Measurements from ENCODE around the gene MEX3D. TPM values are rescaled to one million over a fixed set of nuclear protein-coding genes. Genes with fewer than 3 reads are reported as not detected.

Gene MEX3D
- total RNA-seq, 1 experiment from 2014 or later, result 70.4 TPM

DNA sequence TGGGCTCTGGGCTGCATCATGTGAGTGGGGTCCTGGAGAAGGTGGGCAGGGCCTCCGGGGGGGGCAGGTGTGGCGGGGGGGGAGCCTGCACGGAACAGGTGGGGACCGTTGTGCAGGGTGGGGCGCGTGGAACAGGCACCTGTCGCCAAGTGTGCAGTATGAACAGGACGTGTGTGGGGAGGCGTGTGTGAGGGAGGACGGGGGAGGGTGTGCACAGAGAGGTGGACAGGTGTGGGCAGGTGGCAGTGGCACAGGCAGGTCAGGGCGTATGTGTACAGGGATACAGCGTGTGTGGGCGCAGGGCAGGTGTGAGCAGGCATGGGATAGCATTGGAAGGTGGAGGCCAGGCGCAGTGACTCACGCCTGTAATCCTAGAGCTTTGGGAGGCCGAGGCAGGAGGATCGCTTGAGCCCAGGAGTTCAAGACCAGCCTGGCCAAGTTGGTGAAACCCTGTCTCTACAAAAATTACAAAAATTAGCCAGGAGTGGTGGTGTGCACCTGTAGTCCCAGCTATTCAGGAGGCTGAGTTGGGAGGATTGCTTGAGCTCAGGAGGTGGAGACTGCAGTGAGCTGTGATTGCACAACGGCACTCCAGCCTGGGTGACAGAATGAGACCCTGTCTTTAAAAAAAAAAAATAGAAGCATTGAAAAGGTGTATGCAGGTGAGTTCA lies 41.0 kb downstream of the MEX3D start:
- no peak overlapping the region for H2BK15ac ChIP-seq (ENCODE audit: low read depth, low read length)
- TF ChIP-seq, protein P1, sequence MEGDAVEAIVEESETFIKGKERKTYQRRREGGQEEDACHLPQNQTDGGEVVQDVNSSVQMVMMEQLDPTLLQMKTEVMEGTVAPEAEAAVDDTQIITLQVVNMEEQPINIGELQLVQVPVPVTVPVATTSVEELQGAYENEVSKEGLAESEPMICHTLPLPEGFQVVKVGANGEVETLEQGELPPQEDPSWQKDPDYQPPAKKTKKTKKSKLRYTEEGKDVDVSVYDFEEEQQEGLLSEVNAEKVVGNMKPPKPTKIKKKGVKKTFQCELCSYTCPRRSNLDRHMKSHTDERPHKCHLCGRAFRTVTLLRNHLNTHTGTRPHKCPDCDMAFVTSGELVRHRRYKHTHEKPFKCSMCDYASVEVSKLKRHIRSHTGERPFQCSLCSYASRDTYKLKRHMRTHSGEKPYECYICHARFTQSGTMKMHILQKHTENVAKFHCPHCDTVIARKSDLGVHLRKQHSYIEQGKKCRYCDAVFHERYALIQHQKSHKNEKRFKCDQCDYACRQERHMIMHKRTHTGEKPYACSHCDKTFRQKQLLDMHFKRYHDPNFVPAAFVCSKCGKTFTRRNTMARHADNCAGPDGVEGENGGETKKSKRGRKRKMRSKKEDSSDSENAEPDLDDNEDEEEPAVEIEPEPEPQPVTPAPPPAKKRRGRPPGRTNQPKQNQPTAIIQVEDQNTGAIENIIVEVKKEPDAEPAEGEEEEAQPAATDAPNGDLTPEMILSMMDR (conservative IDR thresholded peaks at IDR 0.05), result no peak
- H3K56ac ChIP-seq (ENCODE audit: insufficient read length, low read depth, low read length), result no peak overlapping the region
- peaks cover 64% of the 10 kb centered on the region for H3K27me3 Mint-ChIP-seq (ENCODE audit: low read depth)
- H3K4me1 Mint-ChIP-seq, result peaks cover 6 to 7% of the 10 kb centered on the region in 2 experiments; a peak in 3 of 4 replicates
- H3K27ac ChIP-seq (ENCODE audit: insufficient read length, low read depth, low read length), result no peak overlapping the region
- no peak overlapping the region for H3K27ac Mint-ChIP-seq
- no peaks in the 10 kb centered on the region for H3K9me3 ChIP-seq (ENCODE audit: control insufficient read depth, low read depth, low read length)
- H4K5ac ChIP-seq (ENCODE audit: insufficient read length, low read depth, low read length), result no peak overlapping the region
- no peak overlapping the region for H3K18ac ChIP-seq (ENCODE audit: insufficient read length, low read depth, low read length)
- H4K8ac ChIP-seq (replicated peaks; ENCODE audit: insufficient read length, low read depth, low read length), result no peak overlapping the region
- no CpG with 5 or more reads among the region's 18 CpGs for WGBS (ENCODE audit: extremely low coverage, insufficient read length, low lambda C conversion rate)
- no peak overlapping the region for H3K4ac ChIP-seq (ENCODE audit: low read depth, low read length)
- no peaks in the 10 kb centered on the region for H3K79me2 ChIP-seq (ENCODE audit: insufficient read depth, low read length)
- no peaks in the 10 kb centered on the region for H3K79me1 ChIP-seq (ENCODE audit: insufficient read depth, low read depth, low read length, poor library complexity, severe bottlenecking)
- no peak overlapping the region for H4K91ac ChIP-seq (ENCODE audit: insufficient read length, low read depth, low read length)
- H3K9ac ChIP-seq (ENCODE audit: extremely low read depth, insufficient read length, low read length), result no peak overlapping the region
- no peak overlapping the region for H3K14ac ChIP-seq (ENCODE audit: insufficient read depth, low read length)
- H4K20me1 ChIP-seq (ENCODE audit: control insufficient read depth, insufficient read depth, insufficient read length), result peaks cover 3% of the 10 kb centered on the region
- peaks cover 16% of the 10 kb centered on the region; the same call in 1 of the 2 replicates for H3K27me3 ChIP-seq (ENCODE audit: insufficient read depth, low read length)
- no peak overlapping the region for H2BK20ac ChIP-seq (ENCODE audit: low read depth, low read length, poor library complexity, severe bottlenecking)
- no peak overlapping the region for H2AK5ac ChIP-seq (ENCODE audit: insufficient read length, low read length)
- no peak overlapping the region for H2AFZ ChIP-seq (ENCODE audit: low read length)
- H3K23ac ChIP-seq (ENCODE audit: insufficient read length, low read depth, low read length), result no peak overlapping the region
- H3K23me2 ChIP-seq (ENCODE audit: insufficient read length, low read depth, low read length, poor library complexity, severe bottlenecking), result peaks cover 2% of the 10 kb centered on the region
- no peak for DNase-seq
- H2BK5ac ChIP-seq (ENCODE audit: insufficient read length, low read length), result no peak overlapping the region
- no peaks in the 10 kb centered on the region for H3K4me1 ChIP-seq (ENCODE audit: insufficient read depth, low read length)
- no peak overlapping the region for H3K4me2 ChIP-seq (ENCODE audit: insufficient read depth, insufficient read length, low read length)
- no peak overlapping the region for H3T11ph ChIP-seq (ENCODE audit: low read length)
- H3K9me3 Mint-ChIP-seq, result peaks cover 0 to 6% of the 10 kb centered on the region in 2 experiments; a peak in 3 of 5 replicates
- H3K36me3 Mint-ChIP-seq (ENCODE audit: insufficient read depth in 1 of 3, low read depth in 3 of 3), result no peaks in the 10 kb centered on the region
- no peak overlapping the region for H2BK12ac ChIP-seq (ENCODE audit: insufficient read length, low read depth, low read length)
- H2BK120ac ChIP-seq (ENCODE audit: low read depth, low read length, poor library complexity, severe bottlenecking), result no peak overlapping the region
- H3K4me3 Mint-ChIP-seq, result no peak overlapping the region
